ENCODE results near the gene C6orf52. TPM values are rescaled to one million over a fixed set of nuclear protein-coding genes. Genes with fewer than 3 reads are reported as not detected.

C6orf52 gene
- total RNA-seq, 1 experiment from 2014 or later: 3.9 TPM

GRCh38 chr6:10624836-10625235, 69.6 kb downstream of the C6orf52 start:
- Histone ChIP-seq H3K27me3 (ENCODE audit: insufficient read depth, low read length) (no peaks in the 10 kb centered on the region), H2AFZ (ENCODE audit: low read depth, low read length, poor library complexity, severe bottlenecking) (no peak overlapping the region), H4K20me1 (ENCODE audit: insufficient read depth) (no peaks in the 10 kb centered on the region), H3K36me3 (ENCODE audit: control insufficient read depth in 1 of 2, insufficient read depth in 2 of 2, low read length in 2 of 2) (no peaks in the 10 kb centered on the region), H3K79me2 (ENCODE audit: insufficient read depth, low read length) (no peaks in the 10 kb centered on the region), H3K4me3 (replicated peaks in 1 of 2; ENCODE audit: low read depth in 1 of 2, low read length in 2 of 2) (no peak overlapping the region), H3K9ac (ENCODE audit: low read length) (no peak overlapping the region), H3K9me2 (ENCODE audit: insufficient read depth) (no peaks in the 10 kb centered on the region), H3K4me2 (ENCODE audit: low read length) (no peak overlapping the region), H3K4me1 (ENCODE audit: control insufficient read depth in 1 of 2, insufficient read depth in 2 of 2, low read length in 2 of 2) (no peaks in the 10 kb centered on the region), H3K9me3 (ENCODE audit: control insufficient read depth in 1 of 2, insufficient read depth in 1 of 2, low read depth in 1 of 2, low read length in 2 of 2) (no peaks in the 10 kb centered on the region), H3K27ac (ENCODE audit: low read depth, low read length) (no peak overlapping the region)
- TF ChIP-seq POLR2A (IDR thresholded peaks at IDR 0.05; ENCODE audit: borderline replicate concordance, extremely low read depth, insufficient read depth, insufficient read length) (no peak), JUND (IDR thresholded peaks at IDR 0.05) (no peak)
- no peak for DNase-seq (ENCODE audit: low read depth, low spot score)
- ChIA-PET CTCF (no interaction called here), RAD21 (ENCODE audit: low non-redundant PET in 1 of 2, low total read pairs in 2 of 2, uncharacterized antibody in 2 of 2, unreplicated experiment in 2 of 2) (no interaction called here), POLR2A (no interaction called here)
- intact Hi-C loops (cut with micrococcal nuclease): no loop called here
- no TSS peak for BruUV-seq (replicated peaks)
- no peak for ATAC-seq

- ATAC-seq: peak; percentile 59; the same call in 1 of the 2 replicates
- no TSS peak for BruUV-seq (replicated peaks)
- CTCF ChIA-PET: no interaction called here
These were observed 72.6 kb downstream of the C6orf52 start for GRCh38 chr6:10621847-10622246.

More at GRCh38 chr6:10621847-10622246, 72.6 kb downstream of the C6orf52 start:
- Histone ChIP-seq H3K4me2 (ENCODE audit: low read length) (no peak overlapping the region), H3K4me1 (ENCODE audit: control insufficient read depth in 1 of 2, insufficient read depth in 2 of 2, low read length in 2 of 2) (no peaks in the 10 kb centered on the region), H3K27ac (ENCODE audit: low read depth, low read length) (no peak overlapping the region), H3K79me2 (ENCODE audit: insufficient read depth, low read length) (no peaks in the 10 kb centered on the region), H3K9me2 (ENCODE audit: insufficient read depth) (no peaks in the 10 kb centered on the region), H3K4me3 (replicated peaks in 1 of 2; ENCODE audit: low read depth in 1 of 2, low read length in 2 of 2) (no peak overlapping the region), H3K36me3 (ENCODE audit: control insufficient read depth in 1 of 2, insufficient read depth in 2 of 2, low read length in 2 of 2) (no peaks in the 10 kb centered on the region), H4K20me1 (ENCODE audit: insufficient read depth) (no peaks in the 10 kb centered on the region), H3K27me3 (ENCODE audit: insufficient read depth, low read length) (no peaks in the 10 kb centered on the region), H3K9ac (ENCODE audit: low read length) (no peak overlapping the region), H3K9me3 (ENCODE audit: control insufficient read depth in 1 of 2, insufficient read depth in 1 of 2, low read depth in 1 of 2, low read length in 2 of 2) (no peaks in the 10 kb centered on the region), H2AFZ (ENCODE audit: low read depth, low read length, poor library complexity, severe bottlenecking) (no peak overlapping the region)
- ChIA-PET RAD21 (ENCODE audit: low non-redundant PET in 1 of 2, low total read pairs in 2 of 2, uncharacterized antibody in 2 of 2, unreplicated experiment in 2 of 2) (no interaction called here), POLR2A (no interaction called here)
- DNase-seq (ENCODE audit: low read depth, low spot score): no peak
- intact Hi-C loops (cut with micrococcal nuclease): no loop called here
- TF ChIP-seq JUND (IDR thresholded peaks at IDR 0.05): no peak
- 0 out of 6 replicates have a peak, but pooled peaks of 1 of the 3 experiments have one; percentile 18 for TF ChIP-seq CTCF (IDR thresholded peaks at IDR 0.05 in 2 of 3, conservative IDR thresholded peaks at IDR 0.05 in 1 of 3; ENCODE audit: borderline replicate concordance in 1 of 3, insufficient read depth in 1 of 3, low read depth in 2 of 3, low read length in 2 of 3)

Other genes starting within 250 kb of the C6orf52 start
- 0.74 TPM for gene GCNT2, start 173.3 kb downstream of the C6orf52 start, total RNA-seq (2021; ENCODE audit: unreplicated experiment)
- 24.3 TPM for gene PAK1IP1, start 356 bp upstream of the C6orf52 start, total RNA-seq (2021; ENCODE audit: unreplicated experiment)
- 84.7 TPM for gene TMEM14C, start 28.5 kb upstream of the C6orf52 start, total RNA-seq (2021; ENCODE audit: unreplicated experiment)
- 83.6 TPM for gene TMEM14B, start 53.2 kb upstream of the C6orf52 start, total RNA-seq (2021; ENCODE audit: unreplicated experiment)
- gene MAK, start 143.9 kb upstream of the C6orf52 start, total RNA-seq (2021; ENCODE audit: unreplicated experiment): 0.22 TPM
- not detected for gene GCM2, start 187.4 kb upstream of the C6orf52 start, total RNA-seq (2021; ENCODE audit: unreplicated experiment)
- gene SYCP2L, start 192.4 kb upstream of the C6orf52 start, total RNA-seq (2021; ENCODE audit: unreplicated experiment): 4.9 TPM

Data from HCT116 (cell line).